Germinal center (tissue), 1 donor: ENCODE results near the gene IL1RN.
A peak's percentile ranks its signal among the peaks of the same experiment; 100 is the strongest.
"Not testable (repeated sequence)": the region's sequence is repeated elsewhere in the genome, so short reads cannot be mapped to it uniquely, and the experiment has no call there.

Experiments used
- DNase-seq: peaks from one replicate; pipeline ENCODE4 v3.0.0; 2012; ENCODE audit warnings: mixed read lengths, low spot score

The IL1RN gene

GRCh38 chr2:113126845-113127645 is at the start of gene IL1RN:
Gene IL1RN, plus strand, starts transcription at chr2:113127598. Its CDS starts 27 bp downstream, at chr2:113127625.
- no peak for DNase-seq

GRCh38 chr2:113077921-113078320 is 49.5 kb upstream of the IL1RN start:
- no peak for DNase-seq

GRCh38 chr2:113078350-113078839 is 49.0 kb upstream of the IL1RN start:
- DNase-seq: no peak

GRCh38 chr2:113079131-113079530 is 48.3 kb upstream of the IL1RN start:
- no peak for DNase-seq

- DNase-seq: peak; percentile 45
These were observed 47.3 kb upstream of the IL1RN start for GRCh38 chr2:113080134-113080533.

- DNase-seq: no peak
These were observed 45.7 kb upstream of the IL1RN start for GRCh38 chr2:113081488-113082210.

GRCh38 chr2:113083296-113083695 is 44.1 kb upstream of the IL1RN start:
- no peak for DNase-seq

- peak; percentile 20 for DNase-seq
These were observed 43.0 kb upstream of the IL1RN start for GRCh38 chr2:113084249-113085000.

- no peak for DNase-seq
These were observed 41.9 kb upstream of the IL1RN start for GRCh38 chr2:113085542-113085941.

GRCh38 chr2:113088213-113088992 is 39.0 kb upstream of the IL1RN start:
- DNase-seq: no peak

GRCh38 chr2:113089916-113090315 is 37.5 kb upstream of the IL1RN start:
- no peak for DNase-seq

- no peak for DNase-seq
These were observed 36.0 kb upstream of the IL1RN start for GRCh38 chr2:113091231-113091896.

- no peak for DNase-seq
These were observed 34.4 kb upstream of the IL1RN start for GRCh38 chr2:113092864-113093612.

GRCh38 chr2:113093613-113093977 is 33.8 kb upstream of the IL1RN start:
- no peak for DNase-seq

GRCh38 chr2:113096306-113096705 is 31.1 kb upstream of the IL1RN start:
- not testable (repeated sequence) for DNase-seq

- DNase-seq: not testable (repeated sequence)
These were observed 30.4 kb upstream of the IL1RN start for GRCh38 chr2:113096842-113097618.

GRCh38 chr2:113098041-113098440 is 29.4 kb upstream of the IL1RN start:
- DNase-seq: no peak

- no peak for DNase-seq
These were observed 28.9 kb upstream of the IL1RN start for GRCh38 chr2:113098532-113098931.

- DNase-seq: no peak
These were observed 25.3 kb upstream of the IL1RN start for GRCh38 chr2:113102133-113102532.

GRCh38 chr2:113103277-113103676 is 24.1 kb upstream of the IL1RN start:
- no peak for DNase-seq
